HG03159 (cell line): ENCODE measurements around the gene CFAP157.
"Not testable (repeated sequence)": the region's sequence is repeated elsewhere in the genome, so short reads cannot be mapped to it uniquely, and the experiment has no call there.

Experiments used
- ATAC-seq: cut with Tn5 transposase; IDR thresholded peaks from one replicate; pipeline ENCODE4 v1.9.1; 2021; ENCODE audit warnings: mild to moderate bottlenecking, moderate library complexity; ENCODE audit not compliant: unreplicated experiment

The CFAP157 gene

GRCh38 chr9:127734747-127735529 is 28.1 kb downstream of the CFAP157 start, which contains the start of gene TOR2A:
TOR2A (minus strand) TSS chr9:127735294; CDS start chr9:127735270, 24 bp downstream.
- ATAC-seq: peak; percentile 78

GRCh38 chr9:127735530-127736185 is 28.9 kb downstream of the CFAP157 start:
- no peak for ATAC-seq

GRCh38 chr9:127738666-127739065 is 31.9 kb downstream of the CFAP157 start:
- ATAC-seq: no peak

GRCh38 chr9:127739614-127740330 is 33.0 kb downstream of the CFAP157 start:
- ATAC-seq: no peak

GRCh38 chr9:127741831-127742434 is 35.1 kb downstream of the CFAP157 start:
- no peak for ATAC-seq

GRCh38 chr9:127742435-127743088 is 35.8 kb downstream of the CFAP157 start:
- no peak for ATAC-seq

- ATAC-seq: no peak
Measured at GRCh38 chr9:127744398-127745110, 37.8 kb downstream of the CFAP157 start.

GRCh38 chr9:127746959-127747569 is 40.3 kb downstream of the CFAP157 start:
- ATAC-seq: no peak

- ATAC-seq: no peak
Measured at GRCh38 chr9:127749090-127749787, 42.5 kb downstream of the CFAP157 start.

- no peak for ATAC-seq
Measured at GRCh38 chr9:127751269-127752054, 44.7 kb downstream of the CFAP157 start.

- no peak for ATAC-seq
Measured at GRCh38 chr9:127753148-127753547, 46.4 kb downstream of the CFAP157 start.

- no peak for ATAC-seq
Measured at GRCh38 chr9:127753622-127754021, 46.8 kb downstream of the CFAP157 start.

GRCh38 chr9:127754099-127755060 is 47.6 kb downstream of the CFAP157 start:
- ATAC-seq: no peak

- ATAC-seq: no peak
Measured at GRCh38 chr9:127755061-127756060, 48.6 kb downstream of the CFAP157 start.

- ATAC-seq: no peak
Measured at GRCh38 chr9:127756233-127756632, 49.4 kb downstream of the CFAP157 start.

GRCh38 chr9:127756776-127757175 is 50.0 kb downstream of the CFAP157 start:
- ATAC-seq: not testable (repeated sequence)
